SKM-1 (cell line): ENCODE results near the gene LCN6.
"Not testable (repeated sequence)": the region's sequence is repeated elsewhere in the genome, so short reads cannot be mapped to it uniquely, and the experiment has no call there.

Experiments
- DNase-seq: peaks from one replicate; lab custom pipeline; 2025; ENCODE audit not compliant: unreplicated experiment; lab: John Stamatoyannopoulos, UW

The LCN6 gene

DNA sequence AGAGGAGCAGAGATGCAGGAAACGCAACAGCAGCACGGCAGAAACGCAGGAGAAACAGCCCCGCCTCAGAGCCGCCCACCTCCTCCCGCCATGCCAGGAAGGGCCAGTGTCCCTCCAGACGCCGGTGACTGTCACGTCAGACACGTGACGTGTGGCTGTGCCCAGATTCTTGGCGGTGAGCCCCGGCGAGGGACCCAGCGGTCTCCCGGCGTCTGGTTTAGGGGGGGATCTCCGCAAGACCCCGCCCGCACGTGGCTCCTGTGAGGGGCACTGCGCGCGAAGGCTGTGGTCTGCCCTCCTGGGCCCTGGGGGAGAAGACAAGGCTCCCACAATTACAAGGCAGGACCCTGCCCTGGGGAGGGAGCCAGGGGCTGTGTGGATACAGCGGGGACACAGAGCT is 12.1 kb upstream of the LCN6 start:
- DNase-seq: no peak

GRCh38 chr9:136759436-136760325 is 11.4 kb upstream of the LCN6 start:
- no peak for DNase-seq

- no peak for DNase-seq
Measured at GRCh38 chr9:136759001-136759400, 10.7 kb upstream of the LCN6 start.

- no peak for DNase-seq
Measured at GRCh38 chr9:136757751-136758140, 9.4 kb upstream of the LCN6 start.

- no peak for DNase-seq
Measured at GRCh38 chr9:136757328-136757727, 9.0 kb upstream of the LCN6 start.

DNA sequence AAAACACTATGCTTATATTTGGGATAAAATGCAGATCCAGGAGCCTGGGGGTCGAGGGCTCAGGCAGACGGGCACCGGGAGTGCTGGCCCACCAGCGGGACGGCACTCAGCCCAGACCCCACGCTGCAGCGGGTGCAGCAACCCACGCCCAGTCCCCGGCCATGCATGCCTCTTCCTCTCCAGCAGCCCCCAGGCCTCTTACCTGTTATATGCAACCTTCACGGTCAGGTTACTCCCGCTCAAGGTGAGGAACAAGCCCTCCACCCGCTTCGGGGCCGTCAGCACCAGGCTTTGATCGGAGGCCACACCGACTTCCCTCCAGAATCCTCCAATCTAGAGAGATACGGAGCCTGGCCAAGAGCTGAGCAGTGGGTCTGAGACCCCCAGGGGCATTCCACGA is 8.5 kb upstream of the LCN6 start:
- DNase-seq: no peak

DNA sequence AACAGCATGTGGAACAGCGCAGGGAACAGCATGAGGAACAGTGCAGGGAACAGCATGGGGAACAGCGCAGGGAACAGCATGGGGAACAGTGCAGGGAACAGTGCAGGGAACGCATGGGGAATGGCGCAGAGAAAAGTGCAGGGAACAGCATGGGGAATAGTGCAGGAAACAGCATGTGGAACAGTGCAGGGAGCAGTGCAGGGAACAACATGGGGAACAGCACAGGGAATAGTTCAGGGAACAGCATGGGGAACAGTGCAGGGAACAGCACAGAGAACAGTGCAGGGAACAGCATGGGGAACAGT is 7.8 kb upstream of the LCN6 start:
- no peak for DNase-seq

- DNase-seq: not testable (repeated sequence)
Measured at GRCh38 chr9:136755302-136756133, 7.2 kb upstream of the LCN6 start.

GRCh38 chr9:136754626-136755301 is 6.4 kb upstream of the LCN6 start:
- no peak for DNase-seq

GRCh38 chr9:136754059-136754572 is 5.8 kb upstream of the LCN6 start:
- no peak for DNase-seq

GRCh38 chr9:136753371-136754058 is 5.2 kb upstream of the LCN6 start:
- DNase-seq: no peak

GRCh38 chr9:136751814-136752213 is 3.5 kb upstream of the LCN6 start:
- DNase-seq: no peak

DNA sequence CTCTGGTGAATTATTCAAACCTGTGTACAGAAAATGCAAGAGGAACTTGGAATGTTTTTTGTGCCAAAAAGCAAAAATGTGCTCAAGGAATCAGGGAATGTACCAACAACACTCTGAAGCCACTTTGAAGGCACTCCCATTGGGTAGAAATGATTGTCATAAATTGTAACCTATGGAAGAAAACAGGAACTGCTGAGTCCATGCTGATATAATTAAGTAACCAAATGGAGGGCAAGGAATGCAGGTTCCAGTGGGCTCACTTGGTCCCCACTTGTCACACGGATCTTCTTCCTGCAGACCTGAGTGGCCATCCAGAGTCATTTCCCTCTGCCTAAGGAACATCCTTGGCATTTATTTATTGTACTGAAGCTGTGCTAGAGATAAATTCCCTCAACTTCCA is 2.9 kb upstream of the LCN6 start:
- no peak for DNase-seq

DNA sequence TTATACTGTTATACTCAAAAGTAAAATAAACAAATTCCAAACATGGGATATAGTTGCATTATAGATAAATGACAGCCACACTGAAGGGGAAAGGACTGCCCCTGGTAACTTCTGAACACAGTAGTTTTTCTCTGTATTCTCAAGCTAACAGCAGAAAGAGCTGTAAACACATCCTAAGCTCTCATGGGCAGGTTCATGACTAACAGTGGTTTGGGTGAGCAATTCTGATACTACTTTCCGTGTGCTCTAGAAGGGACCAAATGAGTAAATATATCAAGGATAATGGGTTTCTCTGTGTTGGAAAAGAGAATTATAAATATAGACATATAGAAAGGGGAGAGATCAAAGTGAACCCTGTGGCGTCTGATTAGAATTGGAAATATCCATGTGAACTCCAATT is 2.2 kb upstream of the LCN6 start:
- no peak for DNase-seq

DNA sequence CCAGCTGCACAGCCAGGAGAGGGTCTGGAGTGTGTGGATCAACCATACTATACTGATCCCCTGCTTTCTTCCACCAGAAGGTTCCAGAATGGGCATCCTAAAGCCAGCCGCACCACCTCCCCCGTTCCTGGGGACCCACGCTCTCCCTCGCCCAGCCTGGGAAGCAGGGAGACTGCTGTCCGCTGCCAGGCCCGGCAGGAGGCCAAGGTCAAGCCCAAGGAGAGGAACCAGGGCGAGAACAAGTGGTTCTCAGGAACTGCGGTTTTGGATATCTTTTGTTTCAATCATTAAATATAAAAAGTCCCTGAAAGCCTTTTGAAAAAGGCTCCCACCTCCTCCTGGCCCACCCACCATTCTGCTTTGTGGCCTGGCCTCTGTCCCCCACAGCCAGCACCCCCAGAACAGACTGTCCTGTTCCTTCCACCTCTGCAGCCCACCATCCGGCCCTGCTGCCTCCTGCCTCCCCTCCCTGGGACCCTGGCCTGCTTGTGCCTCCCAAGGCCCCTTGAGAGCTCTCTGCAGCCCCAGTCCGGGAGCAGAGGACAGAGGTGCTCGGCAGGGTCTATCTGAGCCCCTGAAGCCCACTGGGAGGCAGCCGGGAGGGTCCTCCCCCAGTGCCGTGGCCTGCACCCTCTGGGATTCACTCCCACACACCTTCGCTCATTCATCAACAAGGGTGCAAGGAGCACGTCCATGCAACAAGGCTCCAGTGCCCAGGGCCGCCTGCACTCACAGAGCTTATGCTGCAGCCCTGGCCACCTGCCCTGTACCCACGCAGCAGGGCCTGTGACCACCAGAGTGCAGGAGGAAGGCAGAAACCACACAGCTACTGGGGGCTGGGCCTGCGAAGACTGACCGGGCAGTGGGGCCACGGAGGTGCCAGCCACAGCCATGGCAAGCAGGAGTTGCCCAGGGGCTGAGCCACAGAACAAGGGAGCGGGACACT is 614 bp upstream of the LCN6 start:
- DNase-seq: no peak

DNA sequence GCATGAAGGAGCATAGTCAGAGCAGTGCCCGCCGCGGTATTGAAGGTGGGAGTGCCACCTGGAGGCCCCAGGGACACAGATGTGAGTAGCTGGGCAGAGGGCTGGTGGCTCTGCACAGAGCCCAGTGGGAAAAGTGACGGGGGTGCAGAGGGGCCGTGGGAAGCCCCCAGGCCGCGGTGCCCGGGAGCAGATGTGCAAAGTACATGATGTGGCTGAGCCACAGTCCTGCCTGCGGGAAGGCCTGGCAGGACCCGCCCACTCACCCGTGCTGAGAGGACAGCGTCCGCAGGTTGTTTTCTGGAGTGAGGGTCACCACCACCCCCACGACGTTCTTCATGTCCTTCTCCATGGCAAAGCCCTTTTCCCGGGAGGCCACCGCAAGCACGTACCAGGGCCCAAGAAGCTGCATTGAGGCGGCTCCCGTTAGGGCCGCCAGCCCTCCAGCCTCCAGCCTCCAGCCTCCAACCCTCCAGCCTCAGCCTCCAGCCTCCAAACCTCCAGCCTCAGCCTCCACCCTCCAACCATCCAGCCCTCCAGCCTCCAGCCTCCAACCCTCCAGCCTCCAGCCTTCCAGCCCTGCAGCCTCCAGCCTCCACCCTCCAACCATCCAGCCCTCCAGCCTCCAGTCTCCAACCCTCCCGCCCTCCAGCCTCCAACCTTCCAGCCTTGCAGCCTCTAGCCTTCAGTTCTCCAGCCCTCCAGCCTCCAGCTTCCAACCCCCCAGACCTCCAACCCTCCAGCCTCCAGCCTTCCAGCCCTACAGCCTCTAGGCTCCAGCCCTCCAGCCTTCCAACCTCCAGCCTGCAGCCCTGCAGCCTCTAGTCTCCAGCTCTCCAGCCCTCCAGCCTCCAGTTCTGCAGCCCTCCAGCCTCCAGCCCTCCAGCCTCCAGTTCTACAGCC is 914 bp downstream of the LCN6 start:
- no peak for DNase-seq

GRCh38 chr9:136746621-136747020 is 1.7 kb downstream of the LCN6 start:
- DNase-seq: no peak

GRCh38 chr9:136746155-136746490 is 2.2 kb downstream of the LCN6 start:
- no peak for DNase-seq
